GM23338 (cell line): ENCODE results near the gene ZNF333. TPM values are rescaled to one million over a fixed set of nuclear protein-coding genes. Genes with fewer than 3 reads are reported as not detected.

Experiments used
- ATAC-seq: fragments of 200-7000 bp; cut with Tn5 transposase; 3 replicates; pipeline ENCODE4 v1.9.1; 2020
- DNase-seq: peaks from one replicate; pipeline ENCODE4 v3.0.0-alpha.2; 2015; ENCODE audit warnings: low spot score
- H2AFZ ChIP-seq: fragments of 200-600 bp; sonication (generic); 2 replicates; pipeline ENCODE4 v1.8.0; 2016; ENCODE audit warnings: antibody characterized with exemption, mild to moderate bottlenecking, moderate library complexity
- H3F3A ChIP-seq: fragments of 200-600 bp; sonication (generic); replicated peaks from 2 replicates; pipeline ENCODE4 v1.8.0; 2017; ENCODE audit warnings: antibody characterized with exemption, mixed run types, low read depth
- H3K27ac ChIP-seq: fragments of 200-600 bp; sonication (generic); 2 replicates; pipeline ENCODE4 v1.6.1; 2016; ENCODE audit warnings: low read depth
- H3K27me3 ChIP-seq: fragments of 200-600 bp; sonication (generic); 2 replicates; pipeline ENCODE4 v1.8.0; 2016; ENCODE audit warnings: mild to moderate bottlenecking, mixed run types, moderate library complexity; ENCODE audit not compliant: insufficient read depth
- H3K36me3 ChIP-seq: fragments of 200-600 bp; sonication (generic); 2 replicates; pipeline ENCODE4 v1.8.0; 2016; ENCODE audit warnings: mild to moderate bottlenecking; ENCODE audit not compliant: insufficient read depth
- H3K4me1 ChIP-seq: fragments of 200-600 bp; sonication (generic); 2 replicates; pipeline ENCODE4 v1.8.0; 2016; ENCODE audit warnings: mild to moderate bottlenecking, moderate library complexity; ENCODE audit not compliant: insufficient read depth
- H3K4me2 ChIP-seq: fragments of 200-600 bp; sonication (generic); 2 replicates; pipeline ENCODE4 v1.7.1; 2017; ENCODE audit warnings: mixed run types
- H3K4me3 ChIP-seq: fragments of 200-600 bp; sonication (generic); 2 replicates; pipeline ENCODE4 v1.6.1; 2016; ENCODE audit warnings: mixed run types
- H3K79me2 ChIP-seq: fragments of 200-600 bp; sonication (generic); replicated peaks from 2 replicates; pipeline ENCODE4 v1.8.0; 2017; ENCODE audit warnings: mild to moderate bottlenecking; ENCODE audit not compliant: insufficient read depth
- H3K9me2 ChIP-seq: fragments of 200-600 bp; sonication (generic); 2 replicates; pipeline ENCODE4 v1.8.0; 2017; ENCODE audit not compliant: insufficient read depth
- H4K20me1 ChIP-seq: fragments of 200-600 bp; sonication (generic); replicated peaks from 2 replicates; pipeline ENCODE4 v1.8.0; 2017; ENCODE audit warnings: mild to moderate bottlenecking; ENCODE audit not compliant: insufficient read depth
- H3K27ac Mint-ChIP-seq: 2 replicates; pipeline ENCODE4 v1.8.0; 2020; ENCODE audit warnings: inconsistent platforms, mild to moderate bottlenecking, moderate library complexity, mixed read lengths
- H3K27me3 Mint-ChIP-seq: 3 replicates; pipeline ENCODE4 v1.8.0; 2022; ENCODE audit warnings: low read depth, mild to moderate bottlenecking, moderate library complexity, mixed read lengths, inconsistent platforms; ENCODE audit not compliant: insufficient read depth, poor library complexity
- H3K36me3 Mint-ChIP-seq: 3 replicates; pipeline ENCODE4 v1.8.0; 2021; ENCODE audit warnings: low read depth, mild to moderate bottlenecking, inconsistent platforms, moderate library complexity, mixed read lengths
- H3K4me1 Mint-ChIP-seq: 3 replicates; pipeline ENCODE4 v1.8.0; 2020; ENCODE audit warnings: mild to moderate bottlenecking, inconsistent platforms, mixed read lengths
- H3K4me3 Mint-ChIP-seq: 3 replicates; pipeline ENCODE4 v1.8.0; 2021; ENCODE audit warnings: moderate library complexity, mild to moderate bottlenecking, inconsistent platforms, mixed read lengths
- H3K9me3 Mint-ChIP-seq: 3 replicates; pipeline ENCODE4 v1.8.0; 2020; ENCODE audit warnings: moderate library complexity, mild to moderate bottlenecking, inconsistent platforms, mixed read lengths
- CREB1 ChIP-seq: fragments of 250-450 bp; sonication (Bioruptor Pico); IDR thresholded peaks from 2 replicates; pipeline ENCODE4 v1.5.0; 2020; ENCODE audit warnings: low read depth, mild to moderate bottlenecking, moderate library complexity
- CTCF ChIP-seq, 2 experiments: fragments of 200-600 bp in 1 of 2; sonication (generic) in 1 of 2; conservative IDR thresholded peaks; 2 replicates each; pipeline versions ENCODE4 v1.5.1 to v1.6.1; 2016 to 2017; ENCODE audit warnings: antibody characterized with exemption in 2 of 2, low read depth in 2 of 2, mild to moderate bottlenecking in 2 of 2, moderate library complexity in 1 of 2
- ETS1 ChIP-seq: IDR thresholded peaks from 2 replicates; pipeline ENCODE4 v1.6.1; 2016; ENCODE audit warnings: antibody characterized with exemption
- JUNB ChIP-seq: IDR thresholded peaks from one replicate; pipeline ENCODE4 v1.6.1; 2016; ENCODE audit warnings: antibody characterized with exemption; ENCODE audit not compliant: unreplicated experiment
- POLR2AphosphoS5 ChIP-seq: IDR thresholded peaks from 2 replicates; pipeline ENCODE4 v1.6.1; 2016; ENCODE audit warnings: antibody characterized with exemption, low read depth
- STAT1 ChIP-seq: IDR thresholded peaks from one replicate; pipeline ENCODE4 v1.6.1; 2016; ENCODE audit warnings: antibody characterized with exemption; ENCODE audit not compliant: unreplicated experiment
- ZNF462 ChIP-seq: fragments of 250-450 bp; sonication (Bioruptor Pico); IDR thresholded peaks from 2 replicates; pipeline ENCODE4 v1.5.0; 2020; ENCODE audit warnings: mild to moderate bottlenecking, moderate library complexity
- long read RNA-seq: library from polyadenylated mRNA; unstranded; transcript quantifications from one replicate; pipeline ENCODE4 v2.0.0, GENCODE V29; 2020; ENCODE audit not compliant: unreplicated experiment
- polyA plus RNA-seq: library from polyadenylated mRNA; unstranded; fragments of >200 nt; fragmentation: Nextera tagmentation; extraction: Ambion mirVana; gene quantifications from 2 replicates; pipeline ENCODE4 v1.2.1, GENCODE V29; 2016
- total RNA-seq: library from RNA; depleted of rRNA; stranded (reverse); fragments of >200 nt; shearing (Covaris generic); gene quantifications from 2 replicates; pipeline ENCODE4 v1.2.3, GENCODE V29; 2014; rRNA removed

The ZNF333 gene
- total RNA-seq: 9.1 and 21.6 TPM in 2 replicates
- polyA plus RNA-seq: 4.3 and 7.2 TPM in 2 replicates
- long read RNA-seq, partial matches to known transcripts: 0 of 1 reads
- long read RNA-seq, other reads (novel, unspliced or antisense): 1 of 1 reads

GRCh38 chr19:14689598-14690503 is at the start of gene ZNF333:
TSS of gene ZNF333 (plus strand) at chr19:14690048. CDS start at chr19:14693492, 3,444 bp downstream.
- Histone ChIP-seq H3K79me2 (peaks cover 13% of the 10 kb centered on the region; the same call in 1 of the 2 replicates), H3K27ac (peak within 1 kb of the TSS; percentile 93), H2AFZ (peak within 1 kb of the TSS; percentile 90), H3F3A (0 out of 2 replicates have a peak, but pooled peaks cover 4% of the 10 kb centered on the region), H3K4me3 (peak within 1 kb of the TSS; percentile 72), H3K36me3 (no peaks in the 10 kb centered on the region), H4K20me1 (no peaks in the 10 kb centered on the region), H3K27me3 (no peaks in the 10 kb centered on the region), H3K4me2 (peak within 1 kb of the TSS; percentile 98), H3K9me2 (no peaks in the 10 kb centered on the region), H3K4me1 (peaks cover 14% of the 10 kb centered on the region)
- H3K4me1 Mint-ChIP-seq: peaks cover 2% of the 10 kb centered on the region; the same call in 1 of the 3 replicates
- TF ChIP-seq ETS1 (peak; percentile 36; the same call in 1 of the 2 replicates), JUNB (no peak), POLR2AphosphoS5 (peak; percentile 40; the same call in 1 of the 2 replicates), CREB1 (CRISPR knock-in tag) (peak; percentile 54; the same call in 1 of the 2 replicates)
- H3K27ac Mint-ChIP-seq: peak within 1 kb of the TSS; percentile 96
- peak; percentile 97 for ATAC-seq
- DNase-seq: peak; percentile 98
- peak within 1 kb of the TSS; percentile 91 for H3K4me3 Mint-ChIP-seq
- H3K27me3 Mint-ChIP-seq: peaks cover 5% of the 10 kb centered on the region
- H3K36me3 Mint-ChIP-seq: no peaks in the 10 kb centered on the region; the same call in 2 of the 3 replicates
- H3K9me3 Mint-ChIP-seq: peaks cover 5% of the 10 kb centered on the region; the same call in 2 of the 3 replicates

GRCh38 chr19:14648506-14648905 is 41.3 kb upstream of the ZNF333 start:
- no peaks in the 10 kb centered on the region for H3K9me2 ChIP-seq
- H3F3A ChIP-seq: no peaks in the 10 kb centered on the region
- Mint-ChIP-seq H3K27me3 (peaks cover 2% of the 10 kb centered on the region), H3K27ac (no peak overlapping the region), H3K4me1 (no peaks in the 10 kb centered on the region), H3K4me3 (no peak overlapping the region), H3K36me3 (peaks cover 33% of the 10 kb centered on the region), H3K9me3 (peaks cover 80% of the 10 kb centered on the region)
- DNase-seq: no peak
- no peak for ATAC-seq
- H3K4me1 ChIP-seq: no peaks in the 10 kb centered on the region
- H3K79me2 ChIP-seq: no peaks in the 10 kb centered on the region
- no peak overlapping the region for H3K27ac ChIP-seq
- H3K4me2 ChIP-seq: no peak overlapping the region
- no peaks in the 10 kb centered on the region for H4K20me1 ChIP-seq
- H3K36me3 ChIP-seq: no peaks in the 10 kb centered on the region
- no peak overlapping the region for H3K4me3 ChIP-seq
- no peaks in the 10 kb centered on the region for H3K27me3 ChIP-seq
- no peak overlapping the region for H2AFZ ChIP-seq
- TF ChIP-seq STAT1: no peak
- no peak for TF ChIP-seq ZNF462 (CRISPR knock-in tag)
- TF ChIP-seq CTCF (conservative IDR thresholded peaks at IDR 0.05; ENCODE audit: low read depth in 2 of 2): no peak
